Measurements from ENCODE around the gene GRIN1. TPM values are rescaled to one million over a fixed set of nuclear protein-coding genes. Genes with fewer than 3 reads are reported as not detected.

The GRIN1 gene
- total and polyA plus RNA-seq, 2 of the 13 experiments (the other 11 are each of a cell fraction or from before 2014, with no cell fraction given), result 0.13 TPM; not detected in 1

GRCh38 chr9:137198902-137199283 lies 59.9 kb downstream of the GRIN1 start (continued):
- no peak for TF ChIP-seq ZNF850 (CRISPR knock-in tag; conservative IDR thresholded peaks at IDR 0.05)
- TF ChIP-seq ZNF33B (CRISPR knock-in tag; IDR thresholded peaks at IDR 0.05), result no peak
- TF ChIP-seq MAFK (conservative IDR thresholded peaks at IDR 0.05 in 1 of 2, IDR thresholded peaks at IDR 0.05 in 1 of 2; ENCODE audit: low read length in 2 of 2), result no peak
- no peak for TF ChIP-seq ZNF773 (CRISPR knock-in tag; IDR thresholded peaks at IDR 0.05; ENCODE audit: borderline replicate concordance)
- no peak for TF ChIP-seq ETV6 (CRISPR knock-in tag; conservative IDR thresholded peaks at IDR 0.05)
- TF ChIP-seq ZNF142 (CRISPR knock-in tag; IDR thresholded peaks at IDR 0.05), result no peak
- no peak for TF ChIP-seq MLX (CRISPR knock-in tag; IDR thresholded peaks at IDR 0.05)
- TF ChIP-seq ZFP82 (CRISPR knock-in tag; IDR thresholded peaks at IDR 0.05; ENCODE audit: borderline replicate concordance), result no peak
- TF ChIP-seq HNRNPL (IDR thresholded peaks at IDR 0.05; ENCODE audit: low read depth, low read length), result peak; percentile 65
- TF ChIP-seq KDM1A (CRISPR knock-in tag; IDR thresholded peaks at IDR 0.05), result no peak
- no peak for TF ChIP-seq NFIC (IDR thresholded peaks at IDR 0.05; ENCODE audit: low read length)
- no peak for TF ChIP-seq ISX (CRISPR knock-in tag; conservative IDR thresholded peaks at IDR 0.05)
- TF ChIP-seq MEIS2 (CRISPR knock-in tag; IDR thresholded peaks at IDR 0.05), result no peak
- TF ChIP-seq TRIM24 (CRISPR knock-in tag; IDR thresholded peaks at IDR 0.05), result no peak
- no peak for TF ChIP-seq MNT (IDR thresholded peaks at IDR 0.05)
- no peak for TF ChIP-seq GATA4 (IDR thresholded peaks at IDR 0.05; ENCODE audit: borderline replicate concordance, low read depth)
- TF ChIP-seq ZNF280D (CRISPR knock-in tag; IDR thresholded peaks at IDR 0.05), result no peak
- TF ChIP-seq SOX6 (IDR thresholded peaks at IDR 0.05), result no peak
- TF ChIP-seq SOX6 (CRISPR knock-in tag; IDR thresholded peaks at IDR 0.05), result no peak
- TF ChIP-seq ATF7-NPFF (CRISPR knock-in tag; IDR thresholded peaks at IDR 0.05; ENCODE audit: low read depth), result 0 out of 2 replicates have a peak, but pooled peaks have one; percentile 15
- no peak for TF ChIP-seq ZNF782 (CRISPR knock-in tag; IDR thresholded peaks at IDR 0.05; ENCODE audit: borderline replicate concordance)

Measured in HepG2 (cell line).